Measurements from ENCODE around the gene PTPRN2.

The PTPRN2 gene

GRCh38 chr7:158490171-158490782, 97.3 kb downstream of the PTPRN2 start:
- no peak for DNase-seq

- no peak for DNase-seq
Observed at GRCh38 chr7:158489462-158490155, 98.0 kb downstream of the PTPRN2 start.

- DNase-seq: no peak
Observed at GRCh38 chr7:158488181-158488971, 99.2 kb downstream of the PTPRN2 start.

- no peak for DNase-seq
Observed at GRCh38 chr7:158487631-158488151, 99.9 kb downstream of the PTPRN2 start.

- no peak for DNase-seq
Observed at GRCh38 chr7:158486919-158487318, 100.7 kb downstream of the PTPRN2 start.

- no peak for DNase-seq
Observed at GRCh38 chr7:158484801-158485531, 102.7 kb downstream of the PTPRN2 start.

GRCh38 chr7:158482480-158482879, 105.1 kb downstream of the PTPRN2 start:
- DNase-seq: no peak

- no peak for DNase-seq
Observed at GRCh38 chr7:158479664-158480025, 108.0 kb downstream of the PTPRN2 start.

- DNase-seq: no peak
Observed at GRCh38 chr7:158479021-158479663, 108.5 kb downstream of the PTPRN2 start.

- DNase-seq: no peak
Observed at GRCh38 chr7:158477866-158478265, 109.8 kb downstream of the PTPRN2 start.

GRCh38 chr7:158476331-158476932, 111.2 kb downstream of the PTPRN2 start:
- DNase-seq: no peak

GRCh38 chr7:158475679-158476052, 112.0 kb downstream of the PTPRN2 start:
- DNase-seq: no peak

- no peak for DNase-seq
Observed at GRCh38 chr7:158475036-158475678, 112.5 kb downstream of the PTPRN2 start.

- DNase-seq: no peak
Observed at GRCh38 chr7:158474488-158474887, 113.1 kb downstream of the PTPRN2 start.

GRCh38 chr7:158473946-158474345, 113.7 kb downstream of the PTPRN2 start:
- no peak for DNase-seq

GRCh38 chr7:158473221-158473620, 114.4 kb downstream of the PTPRN2 start:
- DNase-seq: peak; percentile 54

GRCh38 chr7:158472596-158472995, 115.0 kb downstream of the PTPRN2 start:
- no peak for DNase-seq

- DNase-seq: no peak
Observed at GRCh38 chr7:158471716-158472115, 115.9 kb downstream of the PTPRN2 start.

GRCh38 chr7:158470336-158470735, 117.3 kb downstream of the PTPRN2 start:
- no peak for DNase-seq

- DNase-seq: no peak
Observed at GRCh38 chr7:158469396-158470051, 118.1 kb downstream of the PTPRN2 start.

All from right kidney (tissue), 1 donor.